ENCODE measurements around the gene NSL1.

Gene NSL1

GRCh38 chr1:212703991-212704564 is 87.5 kb downstream of the NSL1 start:
- DNase-seq (ENCODE audit: low read depth) = no peak

DNA sequence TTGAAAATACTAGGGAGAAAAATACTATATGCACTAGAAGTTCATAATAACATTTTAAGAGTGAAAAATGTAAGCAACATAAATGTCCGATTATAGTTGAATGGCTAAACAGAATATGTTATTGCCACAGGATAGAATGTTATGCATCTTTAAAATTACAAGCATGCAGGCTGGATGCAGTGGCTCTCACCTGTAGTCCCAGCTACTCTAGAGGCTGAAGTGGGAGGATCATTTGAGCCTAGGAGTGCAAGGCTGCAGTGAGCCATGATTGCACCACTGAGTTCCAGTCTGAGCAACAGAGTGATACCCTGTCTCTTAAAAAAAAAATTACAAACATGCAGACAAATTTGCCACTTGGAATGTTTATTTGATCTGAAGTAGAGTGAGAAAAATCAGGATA is 88.9 kb downstream of the NSL1 start:
- no peak for DNase-seq (ENCODE audit: low read depth)

- no peak for DNase-seq (ENCODE audit: low read depth)
Measured at GRCh38 chr1:212701910-212702309, 89.7 kb downstream of the NSL1 start.

DNA sequence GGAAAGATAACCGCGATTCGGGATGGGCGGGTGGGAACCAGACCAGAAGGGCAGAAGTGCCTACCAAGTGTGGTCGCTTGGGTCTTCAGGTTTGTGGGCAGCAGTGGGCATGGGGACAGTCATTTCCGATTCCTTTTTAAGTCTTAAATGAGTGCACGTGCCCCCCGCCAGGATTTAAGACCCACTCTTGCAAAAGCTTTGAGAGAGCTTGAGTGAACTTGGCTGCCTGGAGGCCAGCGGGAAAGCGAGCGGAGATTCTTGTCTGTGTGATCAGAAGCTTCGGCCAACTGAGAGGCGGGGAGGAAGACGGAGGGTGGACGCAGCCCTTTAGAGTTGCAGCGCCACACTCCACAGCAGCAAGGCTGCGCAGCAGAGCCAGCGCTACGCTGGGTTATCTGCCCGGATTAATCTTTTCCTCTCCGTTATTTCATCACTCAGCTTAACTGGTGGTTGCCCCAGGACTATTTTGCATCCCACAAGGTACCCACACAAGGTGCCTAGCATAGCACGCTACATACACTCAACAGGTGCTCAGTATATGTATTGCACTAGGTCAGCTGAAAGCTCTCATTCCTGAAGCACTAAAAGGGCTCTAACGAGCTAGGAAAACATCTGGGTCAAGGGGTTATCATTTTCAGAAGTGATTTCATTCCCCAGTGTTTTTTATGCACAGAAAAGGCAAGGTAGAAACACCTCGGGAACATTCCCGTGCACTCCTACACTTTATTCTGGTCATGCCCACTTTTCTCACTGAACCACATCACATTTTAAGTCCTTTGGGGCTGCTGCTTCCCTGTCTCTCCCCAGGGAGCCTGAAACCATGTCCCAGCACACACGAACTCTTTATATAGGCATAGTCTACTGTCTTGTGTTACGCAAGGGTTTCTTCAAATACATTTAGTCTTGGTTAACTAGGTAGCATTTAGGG is 90.4 kb downstream of the NSL1 start:
- peak; percentile 21 for DNase-seq (ENCODE audit: low read depth)

GRCh38 chr1:212700223-212700891 is 91.2 kb downstream of the NSL1 start:
- no peak for DNase-seq (ENCODE audit: low read depth)

GRCh38 chr1:212699625-212700222 is 91.9 kb downstream of the NSL1 start, which contains the start of gene BATF3:
TSS of gene BATF3 (minus strand) at chr1:212699840. CDS start at chr1:212699762, 78 bp downstream.
- no peak for DNase-seq (ENCODE audit: low read depth)

DNA sequence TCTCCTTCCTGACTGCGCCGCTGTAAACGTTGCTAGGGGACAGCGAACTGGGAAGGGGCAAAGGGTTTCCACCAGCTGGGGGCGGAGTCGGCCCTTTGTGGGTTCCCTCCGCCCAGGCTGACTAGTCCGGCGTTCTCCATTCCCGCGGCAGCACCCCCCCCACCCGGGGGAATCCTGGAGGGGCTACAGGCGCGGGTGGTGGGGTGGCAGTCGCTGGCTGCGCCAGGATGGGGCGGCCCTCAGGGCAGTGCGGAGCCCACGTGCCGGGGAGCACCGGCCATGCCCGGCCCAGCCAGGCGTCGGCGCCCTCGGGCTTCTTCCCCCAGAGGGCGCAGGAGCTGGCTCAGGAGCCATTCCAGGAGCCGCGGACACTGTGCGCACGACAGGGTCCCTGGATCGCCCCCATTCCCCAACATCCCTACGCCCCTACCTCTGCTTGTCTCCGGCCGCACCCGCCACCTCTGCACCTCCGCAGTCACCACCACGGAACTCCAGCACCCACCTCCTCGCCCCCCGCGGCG is 92.4 kb downstream of the NSL1 start:
- no peak for DNase-seq (ENCODE audit: low read depth)

DNA sequence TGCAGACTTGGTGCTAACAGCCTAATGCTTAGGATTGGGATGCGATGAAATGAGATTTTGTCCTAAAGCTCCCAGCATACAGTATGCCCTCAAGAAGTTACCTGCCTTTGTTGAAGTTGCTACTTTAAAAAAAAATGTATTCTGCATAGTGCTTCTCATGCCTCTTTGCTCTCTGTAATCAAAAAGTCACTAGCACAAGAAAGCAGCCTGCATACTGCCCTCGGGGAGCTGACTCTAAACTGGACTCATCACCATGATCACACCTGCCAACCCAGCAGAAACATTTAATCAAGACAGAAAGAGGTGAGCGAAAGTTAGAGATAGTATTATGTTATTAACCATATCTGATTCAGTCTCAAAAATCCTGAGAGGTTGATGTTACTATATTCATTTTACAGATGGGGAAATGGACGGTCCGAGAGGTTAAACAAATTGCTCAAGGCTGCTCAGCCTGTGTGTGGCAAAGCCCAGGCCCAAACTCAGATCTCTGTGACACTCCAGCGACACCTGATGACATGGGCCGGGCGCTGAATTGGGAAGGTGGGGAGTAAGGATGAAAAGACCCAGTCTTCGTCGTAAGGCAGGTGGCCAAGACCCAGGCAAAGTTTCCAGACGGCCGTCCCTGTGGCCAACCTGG is 93.0 kb downstream of the NSL1 start:
- DNase-seq (ENCODE audit: low read depth) = no peak

- DNase-seq (ENCODE audit: low read depth) = no peak
Measured at GRCh38 chr1:212696721-212697331, 94.8 kb downstream of the NSL1 start.

DNA sequence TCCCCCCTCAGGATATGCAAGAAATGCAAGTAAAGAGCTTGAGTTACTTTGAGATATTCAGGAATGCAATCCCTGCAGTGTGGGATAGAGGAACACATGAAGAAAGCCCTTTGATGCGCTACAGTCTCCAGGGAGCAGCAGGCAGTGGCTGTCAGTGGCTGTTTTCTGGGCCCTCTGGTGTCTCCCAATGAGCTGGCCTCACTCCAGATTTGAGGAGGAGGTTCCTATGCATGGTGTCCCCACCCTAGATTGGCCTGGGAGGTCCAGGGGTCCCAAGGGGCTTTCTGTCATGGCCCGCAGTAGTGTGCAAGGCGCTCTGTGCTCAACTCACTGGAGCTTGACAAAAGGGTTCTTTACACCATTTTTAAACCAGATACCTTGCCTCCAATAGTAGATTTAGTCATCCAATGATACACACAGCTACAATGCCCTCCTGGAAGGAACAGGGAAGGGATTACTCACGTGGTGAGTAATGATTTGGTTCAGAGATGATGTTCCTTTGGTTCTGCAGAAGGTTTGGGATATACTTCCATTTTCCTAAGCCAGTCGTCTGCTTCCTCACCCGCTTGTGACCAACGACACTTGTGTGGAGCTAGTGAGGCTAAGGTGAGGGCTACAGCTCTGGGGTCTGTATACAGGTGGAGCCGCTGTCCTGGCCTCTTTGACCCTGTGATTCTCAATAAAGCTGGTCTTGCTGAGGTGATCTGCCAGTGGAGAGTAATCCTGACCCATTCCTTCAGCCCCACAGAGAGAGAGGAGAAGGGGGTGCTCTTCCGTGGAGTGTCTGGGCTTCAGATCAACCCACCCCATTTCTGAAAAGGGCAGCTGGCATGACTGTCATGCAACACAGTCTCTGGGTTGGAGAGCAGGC is 98.6 kb downstream of the NSL1 start:
- no peak for DNase-seq (ENCODE audit: low read depth)

DNA sequence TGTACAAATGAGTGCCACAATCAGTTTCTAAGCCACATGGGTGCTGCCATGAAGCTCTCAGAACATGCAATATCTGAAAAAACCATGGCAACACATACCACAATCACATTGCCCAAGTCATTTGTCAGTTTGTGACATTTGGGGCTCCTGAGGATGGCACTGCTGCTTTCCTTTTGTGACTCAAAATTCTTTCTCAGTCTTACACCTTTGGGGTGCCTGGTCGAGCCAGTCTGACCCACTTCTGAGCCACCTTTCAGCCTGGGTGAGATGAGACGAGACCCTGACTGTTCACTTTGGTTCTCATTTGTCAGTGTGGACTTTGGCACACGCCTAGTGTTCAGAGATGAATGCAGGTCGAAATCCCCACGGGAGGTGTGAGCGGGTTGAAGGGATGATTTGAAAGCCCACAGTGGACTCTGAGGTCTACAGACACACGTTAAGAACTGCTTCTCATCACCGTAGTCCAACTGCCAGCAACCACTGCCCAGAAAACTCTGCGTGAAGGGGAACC is 100.0 kb downstream of the NSL1 start:
- no peak for DNase-seq (ENCODE audit: low read depth)

- no peak for DNase-seq (ENCODE audit: low read depth)
Measured at GRCh38 chr1:212690816-212691403, 100.7 kb downstream of the NSL1 start.

GRCh38 chr1:212689758-212690529 is 101.6 kb downstream of the NSL1 start:
- DNase-seq (ENCODE audit: low read depth) = no peak

DNA sequence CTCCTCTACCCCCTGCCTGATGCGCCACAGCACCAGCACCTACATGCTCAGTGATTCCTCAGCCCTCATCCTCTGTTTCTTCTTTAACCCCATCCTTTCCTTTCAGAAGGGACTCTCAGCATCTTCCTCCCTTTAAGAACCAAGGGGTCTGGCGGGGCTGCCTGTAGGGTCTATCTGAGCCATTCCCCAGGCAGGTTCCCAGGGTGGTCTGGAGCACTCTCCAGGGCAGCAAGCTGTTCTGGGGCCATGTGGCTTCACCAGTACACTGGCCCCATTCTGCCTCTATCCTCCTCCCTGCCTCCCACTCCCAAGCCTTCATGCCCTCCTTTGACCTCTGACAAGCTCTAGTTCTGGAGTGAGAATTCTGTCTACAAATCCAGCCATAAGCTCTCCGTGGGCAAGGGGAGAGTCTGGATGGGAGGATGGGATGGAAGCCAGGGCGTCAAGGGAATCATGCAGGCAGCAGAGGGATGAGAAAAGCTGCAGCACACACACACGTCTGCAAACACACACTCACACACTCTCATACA is 102.3 kb downstream of the NSL1 start:
- DNase-seq (ENCODE audit: low read depth) = no peak

DNA sequence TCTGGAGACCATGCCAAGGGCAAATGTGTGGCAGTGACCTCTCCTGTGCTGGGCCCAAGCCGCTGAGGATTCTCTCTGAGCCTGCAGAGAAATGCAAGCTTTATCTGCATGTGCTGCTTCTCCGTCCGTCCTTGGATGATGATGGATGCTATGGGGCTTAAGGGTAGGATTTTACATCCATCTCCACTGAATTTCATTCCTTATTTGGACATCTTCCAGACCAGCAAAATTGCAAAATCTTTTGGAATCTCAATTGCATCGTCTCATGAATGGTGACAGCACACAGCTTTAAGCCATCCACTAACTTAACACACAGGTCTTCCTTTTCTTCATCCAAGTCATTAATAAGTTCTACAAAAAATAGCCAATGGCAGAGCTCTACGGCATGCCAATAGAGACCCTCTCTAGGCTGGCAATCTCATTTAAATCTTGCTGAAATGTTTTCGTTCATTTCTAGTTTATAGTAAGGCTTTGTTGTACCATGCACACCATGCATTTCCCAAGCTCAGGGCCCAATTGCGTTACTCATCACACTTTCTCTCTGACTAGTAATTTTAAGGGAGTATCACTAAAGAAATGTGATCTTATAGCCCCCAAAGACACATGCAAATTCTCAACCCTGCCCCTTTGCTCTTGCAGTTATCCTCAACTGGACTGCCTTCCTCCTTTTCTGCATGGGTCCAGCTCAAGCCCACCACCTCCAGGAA is 103.1 kb downstream of the NSL1 start:
- DNase-seq (ENCODE audit: low read depth) = no peak

GRCh38 chr1:212687811-212688210 is 103.8 kb downstream of the NSL1 start:
- DNase-seq (ENCODE audit: low read depth) = no peak

- no peak for DNase-seq (ENCODE audit: low read depth)
Measured at GRCh38 chr1:212686591-212686990, 105.0 kb downstream of the NSL1 start.

GRCh38 chr1:212686069-212686468 is 105.5 kb downstream of the NSL1 start:
- no peak for DNase-seq (ENCODE audit: low read depth)
